WTC11 (cell line): ENCODE results near the gene IL9R.

Experiments used
- ATF3 ChIP-seq: sonication (generic); formaldehyde crosslinking; conservative IDR thresholded peaks from 2 replicates; pipeline ENCODE4 v1.8.1; 2022; ENCODE audit warnings: mild to moderate bottlenecking, missing genetic modification reagents
- CTCF ChIP-seq: fragments of 200-600 bp; IDR thresholded peaks from 2 replicates; pipeline ENCODE4 v1.8.0; 2022; ENCODE audit warnings: antibody characterized with exemption

GRCh38 chrX:155962906-155963305 lies 34.6 kb upstream of the IL9R start:
- no peak for TF ChIP-seq CTCF
- TF ChIP-seq ATF3 = no peak
